ENCODE measurements around the gene IL1RL2. TPM values are rescaled to one million over a fixed set of nuclear protein-coding genes. Genes with fewer than 3 reads are reported as not detected.

Gene IL1RL2
- total RNA-seq, 1 donor from 2014 or later: 6.3 TPM

GRCh38 chr2:102238778-102239177, 52.0 kb downstream of the IL1RL2 start:
- DNase-seq: no peak

GRCh38 chr2:102239344-102239743, 52.5 kb downstream of the IL1RL2 start:
- DNase-seq: no peak

GRCh38 chr2:102240640-102241370, 54.0 kb downstream of the IL1RL2 start:
- DNase-seq: peak; percentile 82

GRCh38 chr2:102241616-102242305, 54.9 kb downstream of the IL1RL2 start:
- DNase-seq: no peak

- peak; percentile 7 for DNase-seq
These were observed 58.7 kb downstream of the IL1RL2 start for GRCh38 chr2:102245266-102246151.

GRCh38 chr2:102250278-102250821, 63.5 kb downstream of the IL1RL2 start:
- no peak for DNase-seq

GRCh38 chr2:102251042-102251848, 64.4 kb downstream of the IL1RL2 start:
- DNase-seq: no peak

GRCh38 chr2:102251849-102252203, 65.0 kb downstream of the IL1RL2 start:
- DNase-seq: no peak

- no peak for DNase-seq
These were observed 65.4 kb downstream of the IL1RL2 start for GRCh38 chr2:102252236-102252635.

GRCh38 chr2:102253140-102253752, 66.4 kb downstream of the IL1RL2 start:
- DNase-seq: no peak

GRCh38 chr2:102253753-102254150, 66.9 kb downstream of the IL1RL2 start:
- no peak for DNase-seq

GRCh38 chr2:102256276-102256675, 69.5 kb downstream of the IL1RL2 start:
- no peak for DNase-seq

- DNase-seq: no peak
These were observed 70.1 kb downstream of the IL1RL2 start for GRCh38 chr2:102256874-102257462.

GRCh38 chr2:102258025-102258385, 71.2 kb downstream of the IL1RL2 start:
- no peak for DNase-seq

GRCh38 chr2:102258386-102259074, 71.7 kb downstream of the IL1RL2 start:
- DNase-seq: no peak

- no peak for DNase-seq
These were observed 74.8 kb downstream of the IL1RL2 start for GRCh38 chr2:102261467-102262135.

- no peak for DNase-seq
These were observed 75.7 kb downstream of the IL1RL2 start for GRCh38 chr2:102262216-102263129.

GRCh38 chr2:102264952-102265351, 78.1 kb downstream of the IL1RL2 start:
- DNase-seq: no peak

- DNase-seq: peak; percentile 16
These were observed 79.4 kb downstream of the IL1RL2 start for GRCh38 chr2:102266204-102266603.
